Measurements from ENCODE around the gene NFS1.
"Not testable (repeated sequence)": the region's sequence is repeated elsewhere in the genome, so short reads cannot be mapped to it uniquely, and the experiment has no call there.

Gene NFS1

GRCh38 chr20:35709259-35709658, 10.1 kb upstream of the NFS1 start:
- TF ChIP-seq SPI1 (IDR thresholded peaks at IDR 0.05; ENCODE audit: borderline replicate concordance, low read depth) (no peak), REST (IDR thresholded peaks at IDR 0.05; ENCODE audit: insufficient replicate concordance, low read depth) (no peak)
- Histone ChIP-seq H3K4me3 (replicated peaks; ENCODE audit: insufficient read depth, low read length) (no peak overlapping the region), H3K27ac (replicated peaks) (no peak overlapping the region)

GRCh38 chr20:35708502-35708901, 9.3 kb upstream of the NFS1 start:
- Histone ChIP-seq H3K27ac (replicated peaks) (no peak overlapping the region), H3K27me3 (ENCODE audit: insufficient read depth, poor library complexity, severe bottlenecking) (no peaks in the 10 kb centered on the region), H3K4me3 (replicated peaks; ENCODE audit: insufficient read depth, low read length) (no peak overlapping the region)
- DNase-seq (ENCODE audit: low read depth in 1 of 2, low spot score in 1 of 2), result no peak
- TF ChIP-seq SPI1 (IDR thresholded peaks at IDR 0.05; ENCODE audit: borderline replicate concordance, low read depth) (no peak), REST (IDR thresholded peaks at IDR 0.05; ENCODE audit: insufficient replicate concordance, low read depth) (no peak), GABPA (IDR thresholded peaks at IDR 0.05; ENCODE audit: low read depth) (no peak), POLR2AphosphoS5 (IDR thresholded peaks at IDR 0.05; ENCODE audit: low read depth) (no peak), CTCF (IDR thresholded peaks at IDR 0.05; ENCODE audit: insufficient read depth, low read length) (no peak)

More at GRCh38 chr20:35709259-35709658, 10.1 kb upstream of the NFS1 start:
- no peaks in the 10 kb centered on the region for H3K27me3 ChIP-seq (ENCODE audit: insufficient read depth, poor library complexity, severe bottlenecking)
- no peak for DNase-seq (ENCODE audit: low read depth in 1 of 2, low spot score in 1 of 2)

- not testable (repeated sequence) for H3K27me3 ChIP-seq (ENCODE audit: insufficient read depth, poor library complexity, severe bottlenecking); H3K27ac ChIP-seq (replicated peaks); H3K4me3 ChIP-seq (replicated peaks; ENCODE audit: insufficient read depth, low read length); DNase-seq (ENCODE audit: low read depth in 1 of 2, low spot score in 1 of 2)
Observed at GRCh38 chr20:35706591-35707529, 7.7 kb upstream of the NFS1 start.

GRCh38 chr20:35705894-35706293, 6.7 kb upstream of the NFS1 start:
- not testable (repeated sequence) for H3K27me3 ChIP-seq (ENCODE audit: insufficient read depth, poor library complexity, severe bottlenecking); DNase-seq (ENCODE audit: low read depth in 1 of 2, low spot score in 1 of 2)

GRCh38 chr20:35704514-35705261, 5.5 kb upstream of the NFS1 start:
- no peak for DNase-seq (ENCODE audit: low read depth in 1 of 2, low spot score in 1 of 2)
- Histone ChIP-seq H3K4me3 (replicated peaks; ENCODE audit: insufficient read depth, low read length) (no peak overlapping the region), H3K27me3 (ENCODE audit: insufficient read depth, poor library complexity, severe bottlenecking) (no peaks in the 10 kb centered on the region), H3K27ac (replicated peaks) (no peak overlapping the region)
- TF ChIP-seq SPI1 (IDR thresholded peaks at IDR 0.05; ENCODE audit: borderline replicate concordance, low read depth) (no peak), CTCF (IDR thresholded peaks at IDR 0.05; ENCODE audit: insufficient read depth, low read length) (no peak), REST (IDR thresholded peaks at IDR 0.05; ENCODE audit: insufficient replicate concordance, low read depth) (no peak), GABPA (IDR thresholded peaks at IDR 0.05; ENCODE audit: low read depth) (no peak), POLR2AphosphoS5 (IDR thresholded peaks at IDR 0.05; ENCODE audit: low read depth) (no peak)

More at GRCh38 chr20:35705894-35706293, 6.7 kb upstream of the NFS1 start:
- H3K27ac ChIP-seq (replicated peaks); H3K4me3 ChIP-seq (replicated peaks; ENCODE audit: insufficient read depth, low read length): not testable (repeated sequence)

Data from HL-60 (cell line).